IMR-90 (cell line): ENCODE measurements around the gene ZNF44. TPM values are rescaled to one million over a fixed set of nuclear protein-coding genes. Genes with fewer than 3 reads are reported as not detected.
"Not testable (repeated sequence)": the region's sequence is repeated elsewhere in the genome, so short reads cannot be mapped to it uniquely, and the experiment has no call there.

Source experiments
- ATAC-seq: fragments of 200-7000 bp; cut with Tn5 transposase; 2 replicates; pipeline ENCODE4 v1.9.1; 2020; ENCODE audit warnings: low read depth, mild to moderate bottlenecking, moderate library complexity
- BruUV-seq: library from RNA; stranded (reverse); fragments of 400-500 nt; replicated peaks from 2 replicates; lab custom pipeline; 2021; lab: Mats Ljungman, UMichigan
- CTCF ChIA-PET: fragments of 300-600 bp; formaldehyde crosslinking; extraction: SDS; loops from one replicate; lab custom pipeline; 2021; ENCODE audit warnings: antibody characterized with exemption; lab: Yijun Ruan, JAX
- POLR2A ChIA-PET: fragments of 300-600 bp; sonication (Branson Sonifier 250); formaldehyde crosslinking; loops from one replicate; lab custom pipeline; 2022; ENCODE audit warnings: antibody characterized with exemption; ENCODE audit not compliant: unreplicated experiment; lab: Charles Lee
- DNase-seq: peaks from one replicate; pipeline ENCODE4 v3.0.0; 2013
- H2AFZ ChIP-seq: replicated peaks from 2 replicates; pipeline ENCODE3; 2013; ENCODE audit warnings: low read length, mild to moderate bottlenecking; ENCODE audit not compliant: poor library complexity
- H2AK5ac ChIP-seq: 2 replicates; pipeline ENCODE4 v1.6.1; 2013; ENCODE audit warnings: low read depth, low read length, inconsistent platforms
- H2AK9ac ChIP-seq: replicated peaks from 2 replicates; pipeline ENCODE3; 2013; ENCODE audit warnings: mild to moderate bottlenecking, low read depth, low read length, moderate library complexity; ENCODE audit not compliant: poor library complexity
- H2BK120ac ChIP-seq: 2 replicates; pipeline ENCODE4 v1.6.1; 2013; ENCODE audit warnings: low read depth, low read length, inconsistent platforms
- H2BK15ac ChIP-seq: 3 replicates; pipeline ENCODE4 v1.6.1; 2013; ENCODE audit warnings: low read depth, low read length, inconsistent platforms
- H2BK20ac ChIP-seq: 2 replicates; pipeline ENCODE4 v1.6.1; 2013; ENCODE audit warnings: low read depth, mild to moderate bottlenecking, inconsistent platforms, low read length, moderate library complexity
- H2BK5ac ChIP-seq: 2 replicates; pipeline ENCODE4 v1.6.1; 2013; ENCODE audit warnings: mild to moderate bottlenecking, low read depth, low read length, inconsistent platforms; ENCODE audit not compliant: poor library complexity, severe bottlenecking
- H3K14ac ChIP-seq: replicated peaks from 2 replicates; pipeline ENCODE4 v1.6.1; 2013; ENCODE audit warnings: low read depth, low read length, inconsistent platforms
- H3K18ac ChIP-seq: 2 replicates; pipeline ENCODE4 v1.6.1; 2013; ENCODE audit warnings: low read depth, low read length, control low read depth
- H3K23ac ChIP-seq: 2 replicates; pipeline ENCODE4 v1.6.1; 2013; ENCODE audit warnings: low read depth, low read length, inconsistent platforms
- H3K27ac ChIP-seq: 2 replicates; pipeline ENCODE4 v1.5.1; 2013; ENCODE audit warnings: mild to moderate bottlenecking, control low read depth, low read length; ENCODE audit not compliant: insufficient read depth
- H3K27me3 ChIP-seq: 2 replicates; pipeline ENCODE4 v1.6.1; 2013; ENCODE audit warnings: low read length; ENCODE audit not compliant: control insufficient read depth, insufficient read depth
- H3K36me3 ChIP-seq: 2 replicates; pipeline ENCODE4 v1.6.1; 2013; ENCODE audit warnings: low read length, mixed read lengths; ENCODE audit not compliant: control insufficient read depth, insufficient read depth
- H3K4ac ChIP-seq: 2 replicates; pipeline ENCODE4 v1.6.1; 2013; ENCODE audit warnings: low read depth, low read length, inconsistent platforms
- H3K4me1 ChIP-seq: 2 replicates; pipeline ENCODE4 v1.6.1; 2013; ENCODE audit warnings: low read length, mixed read lengths; ENCODE audit not compliant: control insufficient read depth, insufficient read depth
- H3K4me2 ChIP-seq: 2 replicates; pipeline ENCODE4 v1.6.1; 2013; ENCODE audit warnings: low read depth, mild to moderate bottlenecking, control low read depth, low read length, moderate library complexity
- H3K4me3 ChIP-seq: 2 replicates; pipeline ENCODE4 v1.5.1; 2013; ENCODE audit warnings: low read depth, mild to moderate bottlenecking, control low read depth, low read length, moderate library complexity; ENCODE audit not compliant: insufficient read depth
- H3K56ac ChIP-seq: 2 replicates; pipeline ENCODE4 v1.6.1; 2013; ENCODE audit warnings: low read length, inconsistent platforms; ENCODE audit not compliant: insufficient read depth; ENCODE audit errors: extremely low read depth
- H3K79me1 ChIP-seq, 2 experiments: 2 replicates each; pipeline ENCODE4 v1.6.1; 2013; ENCODE audit warnings: low read length in 2 of 2, inconsistent platforms in 1 of 2, low read depth in 1 of 2
- H3K9ac ChIP-seq: 2 replicates; pipeline ENCODE4 v1.6.1; 2013; ENCODE audit warnings: low read depth, low read length, control low read depth
- H3K9me1 ChIP-seq: 2 replicates; pipeline ENCODE4 v1.6.1; 2013; ENCODE audit warnings: low read length, inconsistent platforms; ENCODE audit not compliant: insufficient read depth
- H3K9me3 ChIP-seq: 2 replicates; pipeline ENCODE4 v1.6.1; 2013; ENCODE audit warnings: low read length; ENCODE audit not compliant: control insufficient read depth, insufficient read depth
- H4K20me1 ChIP-seq: 2 replicates; pipeline ENCODE4 v1.6.1; 2013; ENCODE audit warnings: low read length, inconsistent platforms; ENCODE audit not compliant: insufficient read depth
- H4K5ac ChIP-seq: 2 replicates; pipeline ENCODE4 v1.6.1; 2013; ENCODE audit warnings: mild to moderate bottlenecking, low read depth, low read length, control low read depth
- H4K8ac ChIP-seq, 2 experiments: 2 replicates each; pipeline ENCODE4 v1.6.1; 2013; ENCODE audit warnings: low read depth in 2 of 2, low read length in 2 of 2, control low read depth in 1 of 2, inconsistent platforms in 1 of 2
- H4K91ac ChIP-seq: 2 replicates; pipeline ENCODE4 v1.6.1; 2013; ENCODE audit warnings: low read depth, low read length, inconsistent platforms; ENCODE audit not compliant: insufficient read depth
- WGBS, 2 experiments: methylation state at CpG; one replicate each; pipeline versions ENCODE4 v1.1.5 to v1.1.7; 2013; ENCODE audit warnings: missing lambda C conversion rate in 2 of 2; ENCODE audit not compliant: insufficient read length in 1 of 2; ENCODE audit errors: extremely low coverage in 2 of 2; 5-methylcytosine and 5-hydroxymethylcytosine counted together
- dilution Hi-C: fragments of 300-500 bp; cut with HindIII; formaldehyde crosslinking; loops from one replicate; pipeline ENCODE4 v1.14.3; 2018; ENCODE audit warnings: low sequenced_read_pairs; ENCODE audit not compliant: unreplicated experiment
- in situ Hi-C: fragments of 300-500 bp; cut with MboI; formaldehyde crosslinking; loops from 3 replicates; pipeline ENCODE4 v1.14.3; 2019; ENCODE audit warnings: low sequenced_read_pairs, inconsistent platforms, mixed read lengths
- intact Hi-C: fragments of 100-400 bp; cut with micrococcal nuclease; formaldehyde crosslinking; loops from 2 replicates; pipeline ENCODE4 v1.10.0; 2022
- polyA plus RNA-seq, 3 experiments: library from polyadenylated mRNA; depleted of rRNA; stranded (reverse); fragments of >200 nt; gene quantifications; 2 replicates each; pipeline ENCODE4 v1.2.3, GENCODE V29; 2012; ENCODE audit warnings: low replicate concordance in 1 of 3
- total RNA-seq: library from RNA; depleted of rRNA; stranded (reverse); fragments of >200 nt; gene quantifications from 2 replicates; pipeline ENCODE4 v1.2.3, GENCODE V29; 2012

The ZNF44 gene
- total and polyA plus RNA-seq, 2 of the 4 experiments (the other 2 are of a cell fraction) = 3.5 to 6.6 TPM

DNA sequence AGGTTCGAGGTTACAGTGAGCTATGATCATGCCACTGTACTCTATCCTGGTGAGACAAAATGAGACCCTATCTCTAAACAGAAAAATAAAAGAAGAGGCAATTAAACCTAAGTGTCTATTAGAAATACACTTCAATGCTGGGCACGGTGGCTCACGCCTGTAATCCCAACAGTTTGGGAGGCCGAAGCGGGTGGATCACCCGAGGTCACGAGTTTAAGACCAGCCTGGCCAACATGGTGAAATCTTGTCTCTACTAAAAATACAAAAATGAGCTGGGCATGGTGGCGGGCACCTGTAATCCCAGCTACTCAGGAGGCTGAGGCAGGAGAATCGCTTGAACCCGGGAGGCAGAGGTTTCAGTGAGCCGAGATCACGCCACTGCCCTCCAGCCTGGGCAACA lies 14.2 kb upstream of the ZNF44 start:
- WGBS, 2 experiments = 70% methylated on average over 4 of the region's 12 CpGs; no CpG with 5 or more reads in 1 of the 2 experiments
- H3K9me1 ChIP-seq, H3K56ac ChIP-seq, in situ Hi-C loops, H3K4me1 ChIP-seq, DNase-seq, dilution Hi-C loops, H3K9me3 ChIP-seq, CTCF ChIA-PET, intact Hi-C loops, POLR2A ChIA-PET, ATAC-seq, H3K4ac ChIP-seq, H3K4me3 ChIP-seq, H3K27ac ChIP-seq, H3K4me2 ChIP-seq, H3K18ac ChIP-seq, H2AK5ac ChIP-seq, H2BK5ac ChIP-seq, H4K8ac ChIP-seq, H4K20me1 ChIP-seq, H2BK15ac ChIP-seq, H3K79me1 ChIP-seq, H3K36me3 ChIP-seq, H3K14ac ChIP-seq, H3K23ac ChIP-seq, H3K9ac ChIP-seq, H3K27me3 ChIP-seq, H4K91ac ChIP-seq, BruUV-seq, H4K5ac ChIP-seq, H2BK120ac ChIP-seq, H2AK9ac ChIP-seq, H2AFZ ChIP-seq, H2BK20ac ChIP-seq: not testable (repeated sequence)
